K562 (cell line): ENCODE measurements around the gene LAMA2. TPM values are rescaled to one million over a fixed set of nuclear protein-coding genes. Genes with fewer than 3 reads are reported as not detected.

Experiments
- ATAC-seq: fragments of 200-7000 bp; cut with Tn5 transposase; 3 replicates; pipeline ENCODE4 v1.9.1; 2020; ENCODE audit warnings: moderate library complexity
- BruUV-seq: library from RNA; stranded (reverse); fragments of 400-500 nt; replicated peaks from 2 replicates; lab custom pipeline; 2021; lab: Mats Ljungman, UMichigan
- CTCF ChIA-PET: fragments of 300-600 bp; formaldehyde crosslinking; extraction: SDS; loops from one replicate; lab custom pipeline; 2021; ENCODE audit warnings: low intra/inter-chr PET ratio; lab: Yijun Ruan, JAX
- POLR2A ChIA-PET: fragments of 300-600, 350-650 bp; sonication (Branson Sonifier 250); formaldehyde crosslinking; extraction: SDS; loops from one replicate; lab custom pipeline; 2021; ENCODE audit warnings: antibody characterized with exemption, inconsistent platforms; lab: Yijun Ruan, JAX
- DNase-seq, 4 experiments: peaks; one replicate each; pipeline versions ENCODE4 v3.0.0 to v3.0.0-alpha.2; 2011 to 2018; ENCODE audit warnings: low spot score in 3 of 4, mixed read lengths in 3 of 4; ENCODE audit errors: extremely low read depth in 1 of 4
- FAIRE-seq: peaks from 2 replicates; lab custom pipeline; 2011; peaks lifted over from hg19 to GRCh38; lab: Jason Lieb, UNC
- H2AFZ ChIP-seq: 2 replicates; pipeline ENCODE4 v1.6.0; 2011; ENCODE audit warnings: low read depth, low read length, control low read depth, inconsistent platforms
- H3K27ac ChIP-seq: fragments of 200-600 bp; 3 replicates; pipeline ENCODE4 v1.8.0; 2011; ENCODE audit warnings: low read depth, mild to moderate bottlenecking, control low read depth, inconsistent platforms, low read length, moderate library complexity, mixed read lengths; ENCODE audit errors: extremely low read depth
- H3K27me3 ChIP-seq, 2 experiments: fragments of 300-600 bp in 1 of 2; 2 replicates in 1 of 2; 3 replicates in 1 of 2; pipeline versions ENCODE4 v1.6.0 to v1.8.0; 2011; ENCODE audit warnings: inconsistent platforms in 2 of 2, low read length in 2 of 2, mild to moderate bottlenecking in 1 of 2, mixed read lengths in 1 of 2, moderate library complexity in 1 of 2; ENCODE audit not compliant: control insufficient read depth in 2 of 2, insufficient read depth in 2 of 2
- H3K36me3 ChIP-seq: fragments of 300-600 bp; 3 replicates; pipeline ENCODE4 v1.8.0; 2011; ENCODE audit warnings: mild to moderate bottlenecking, low read length, inconsistent platforms; ENCODE audit not compliant: control insufficient read depth, insufficient read depth
- H3K4me1 ChIP-seq, 2 experiments: fragments of 200-600 bp in 1 of 2; replicated peaks in 1 of 2; 2 replicates in 1 of 2; 3 replicates in 1 of 2; pipeline versions ENCODE4 v1.5.1 to v1.8.0; 2011; ENCODE audit warnings: inconsistent platforms in 2 of 2, low read length in 2 of 2, mild to moderate bottlenecking in 1 of 2, mixed read lengths in 1 of 2, moderate library complexity in 1 of 2; ENCODE audit not compliant: control insufficient read depth in 2 of 2, insufficient read depth in 2 of 2
- H3K4me2 ChIP-seq: 2 replicates; pipeline ENCODE4 v1.6.1; 2011; ENCODE audit warnings: low read length, control low read depth, inconsistent platforms, mixed read lengths; ENCODE audit not compliant: insufficient read depth
- H3K4me3 ChIP-seq: fragments of 200-600 bp; sonication (generic), shearing (Covaris generic); 2 replicates; pipeline ENCODE4 v1.5.1; 2016; ENCODE audit warnings: control low read depth, inconsistent platforms
- H3K79me2 ChIP-seq: fragments of 200-600 bp; 3 replicates; pipeline ENCODE4 v1.8.0; 2011; ENCODE audit warnings: low read length, inconsistent platforms; ENCODE audit not compliant: control insufficient read depth, insufficient read depth
- H3K9ac ChIP-seq, 2 experiments: 2 replicates each; pipeline versions ENCODE4 v1.6.0 to v1.6.1; 2011; ENCODE audit warnings: low read depth in 2 of 2, low read length in 2 of 2, control low read depth in 1 of 2, inconsistent platforms in 1 of 2, mild to moderate bottlenecking in 1 of 2, mixed read lengths in 1 of 2; ENCODE audit not compliant: insufficient read depth in 1 of 2
- H3K9me1 ChIP-seq: one replicate; pipeline ENCODE4 v1.6.0; 2011; ENCODE audit warnings: inconsistent platforms, mild to moderate bottlenecking, low read length, moderate library complexity; ENCODE audit not compliant: control insufficient read depth, insufficient read depth
- H3K9me3 ChIP-seq: replicated peaks from 2 replicates; pipeline ENCODE4 v1.5.1; 2011; ENCODE audit warnings: low read depth, low read length, inconsistent platforms; ENCODE audit not compliant: control insufficient read depth, insufficient read depth
- H4K20me1 ChIP-seq: replicated peaks from 2 replicates; pipeline ENCODE4 v1.6.1; 2011; ENCODE audit warnings: low read length, inconsistent platforms, mixed read lengths; ENCODE audit not compliant: control insufficient read depth, insufficient read depth
- SAP30 ChIP-seq: fragments of 200-600 bp; sonication (generic); IDR thresholded peaks from 2 replicates; pipeline ENCODE4 v1.6.1; 2012; ENCODE audit warnings: borderline replicate concordance, low read depth, mild to moderate bottlenecking, moderate library complexity, low read length, control low read depth, inconsistent platforms; ENCODE audit not compliant: insufficient read depth, poor library complexity, severe bottlenecking
- UBTF ChIP-seq, 2 experiments: IDR thresholded peaks; 2 replicates each; pipeline ENCODE4 v1.6.1; 2012; ENCODE audit warnings: improper control_type of control experiment in 2 of 2, low read depth in 2 of 2, low read length in 2 of 2, borderline replicate concordance in 1 of 2
- in situ Hi-C: fragments of 300-500 bp; cut with MboI; formaldehyde crosslinking; loops from 4 replicates; pipeline ENCODE4 v1.15.0; 2018; ENCODE audit warnings: inconsistent platforms, mixed read lengths
- intact Hi-C: fragments of 100-400 bp; cut with micrococcal nuclease; formaldehyde crosslinking; loops from 2 replicates; pipeline ENCODE4 v1.14.2; 2022
- polyA plus RNA-seq, 8 experiments: library from polyadenylated mRNA; depleted of rRNA in 4 of 8; stranded (reverse) in 5 of 8; unstranded in 3 of 8; fragments of >200 nt; fragmentation: Nextera tagmentation in 2 of 8; fragmentation: Illumina TruSeq in 1 of 8; extraction: Ambion mirVana in 2 of 8; extraction: Trizol in 1 of 8; gene quantifications; 2 replicates each; pipeline versions ENCODE4 v1.2.1 to v1.2.3, GENCODE V29; 2011 to 2014; ENCODE audit warnings: inconsistent platforms in 1 of 8, missing spikeins in 1 of 8
- total RNA-seq, 7 experiments: library from RNA; depleted of rRNA in 6 of 7; stranded (reverse); fragments of >200 nt in 6 of 7; fragmentation: Illumina TruSeq in 2 of 7; extraction: Trizol in 2 of 7; gene quantifications; 2 replicates each; pipeline versions ENCODE4 v1.2.1 to v1.2.3, GENCODE V29; 2011 to 2021; ENCODE audit warnings: low replicate concordance in 1 of 7
- TF ChIP-seq, protein P1 (sequence below): fragments of 250-450 bp; sonication (Bioruptor Pico); IDR thresholded peaks from 2 replicates; pipeline ENCODE4 v1.9.0; 2021; ENCODE audit warnings: mild to moderate bottlenecking, inconsistent platforms

LAMA2 gene
- total and polyA plus RNA-seq, 9 of the 15 experiments (the other 6 are each of a cell fraction or from before 2014, with no cell fraction given), result 0.04 to 1.5 (median 0.36) TPM

- H4K20me1 ChIP-seq, result no peaks in the 10 kb centered on the region
- no peak for ATAC-seq
- DNase-seq, result no peak
- H3K9me1 ChIP-seq, result no peaks in the 10 kb centered on the region
- POLR2A ChIA-PET, result no interaction called here
- H3K36me3 ChIP-seq, result no peaks in the 10 kb centered on the region
- BruUV-seq, result no TSS peak
- in situ Hi-C loops (no loop called here), intact Hi-C loops (no loop called here)
- no peak overlapping the region for H3K4me3 ChIP-seq
- CTCF ChIA-PET, result no interaction called here
- no peak for FAIRE-seq
- no peaks in the 10 kb centered on the region for H3K4me1 ChIP-seq
- H3K27me3 ChIP-seq, result no peaks in the 10 kb centered on the region
- H3K27ac ChIP-seq, result no peak overlapping the region
- no peak overlapping the region for H2AFZ ChIP-seq
- TF ChIP-seq SAP30 (no peak), UBTF (IDR thresholded peaks at IDR 0.05; ENCODE audit: borderline replicate concordance in 1 of 2, low read depth in 2 of 2, low read length in 2 of 2) (no peak)
- TF ChIP-seq, protein P1, sequence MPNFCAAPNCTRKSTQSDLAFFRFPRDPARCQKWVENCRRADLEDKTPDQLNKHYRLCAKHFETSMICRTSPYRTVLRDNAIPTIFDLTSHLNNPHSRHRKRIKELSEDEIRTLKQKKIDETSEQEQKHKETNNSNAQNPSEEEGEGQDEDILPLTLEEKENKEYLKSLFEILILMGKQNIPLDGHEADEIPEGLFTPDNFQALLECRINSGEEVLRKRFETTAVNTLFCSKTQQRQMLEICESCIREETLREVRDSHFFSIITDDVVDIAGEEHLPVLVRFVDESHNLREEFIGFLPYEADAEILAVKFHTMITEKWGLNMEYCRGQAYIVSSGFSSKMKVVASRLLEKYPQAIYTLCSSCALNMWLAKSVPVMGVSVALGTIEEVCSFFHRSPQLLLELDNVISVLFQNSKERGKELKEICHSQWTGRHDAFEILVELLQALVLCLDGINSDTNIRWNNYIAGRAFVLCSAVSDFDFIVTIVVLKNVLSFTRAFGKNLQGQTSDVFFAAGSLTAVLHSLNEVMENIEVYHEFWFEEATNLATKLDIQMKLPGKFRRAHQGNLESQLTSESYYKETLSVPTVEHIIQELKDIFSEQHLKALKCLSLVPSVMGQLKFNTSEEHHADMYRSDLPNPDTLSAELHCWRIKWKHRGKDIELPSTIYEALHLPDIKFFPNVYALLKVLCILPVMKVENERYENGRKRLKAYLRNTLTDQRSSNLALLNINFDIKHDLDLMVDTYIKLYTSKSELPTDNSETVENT, result no peak
- H3K9me3 ChIP-seq, result no peaks in the 10 kb centered on the region
- H3K9ac ChIP-seq, result no peak overlapping the region
- H3K4me2 ChIP-seq, result no peak overlapping the region
- no peaks in the 10 kb centered on the region for H3K79me2 ChIP-seq
Observed at GRCh38 chr6:129281168-129281796, 398.3 kb downstream of the LAMA2 start.
